H1 (cell line): ENCODE measurements around the gene IGF1. TPM values are rescaled to one million over a fixed set of nuclear protein-coding genes. Genes with fewer than 3 reads are reported as not detected.

Experiments used
- CTCF ChIA-PET: fragments of 300-600 bp; sonication (Branson Sonifier 250); formaldehyde crosslinking; loops from one replicate; lab custom pipeline; 2021; ENCODE audit not compliant: partially characterized antibody; lab: Charles Lee
- POLR2A ChIA-PET: fragments of 300-600 bp; sonication (Branson Sonifier 250); formaldehyde crosslinking; loops from one replicate; lab custom pipeline; 2021; ENCODE audit warnings: inconsistent platforms; ENCODE audit not compliant: partially characterized antibody; lab: Charles Lee
- DNase-seq, 2 experiments: peaks; one replicate each; pipeline versions ENCODE4 v3.0.0 to v3.0.0-alpha.2; 2010 to 2022; ENCODE audit warnings: low spot score in 2 of 2, low read depth in 1 of 2, mixed read lengths in 1 of 2
- FAIRE-seq: peaks from 2 replicates; lab custom pipeline; 2011; peaks lifted over from hg19 to GRCh38; lab: Jason Lieb, UNC
- H2AFZ ChIP-seq: 2 replicates; pipeline ENCODE4 v1.8.1; 2012; ENCODE audit warnings: low read length, inconsistent platforms
- H2AK5ac ChIP-seq: 2 replicates; pipeline ENCODE4 v1.6.1; 2013; ENCODE audit warnings: low read depth, low read length
- H2BK120ac ChIP-seq: replicated peaks from 2 replicates; pipeline ENCODE3; 2013; ENCODE audit warnings: low read depth, low read length, inconsistent platforms
- H2BK12ac ChIP-seq: 2 replicates; pipeline ENCODE4 v1.6.1; 2013; ENCODE audit warnings: low read depth, low read length
- H2BK15ac ChIP-seq: 2 replicates; pipeline ENCODE4 v1.6.1; 2013; ENCODE audit warnings: low read length
- H2BK20ac ChIP-seq: 2 replicates; pipeline ENCODE4 v1.6.1; 2013; ENCODE audit warnings: low read length
- H2BK5ac ChIP-seq: 2 replicates; pipeline ENCODE4 v1.6.1; 2013; ENCODE audit warnings: low read depth, low read length
- H3K14ac ChIP-seq: 2 replicates; pipeline ENCODE4 v1.6.1; 2013; ENCODE audit warnings: inconsistent platforms; ENCODE audit not compliant: insufficient read length
- H3K18ac ChIP-seq: 2 replicates; pipeline ENCODE4 v1.6.1; 2013; ENCODE audit warnings: low read length; ENCODE audit errors: extremely low read depth
- H3K23ac ChIP-seq: 2 replicates; pipeline ENCODE4 v1.6.1; 2013; ENCODE audit warnings: inconsistent platforms; ENCODE audit not compliant: insufficient read length
- H3K23me2 ChIP-seq: 2 replicates; pipeline ENCODE4 v1.6.1; 2013; ENCODE audit warnings: low read depth, low read length
- H3K27ac ChIP-seq: 2 replicates; pipeline ENCODE4 v1.6.1; 2011; ENCODE audit warnings: low read depth, low read length, inconsistent platforms
- H3K27me3 ChIP-seq, 4 experiments: replicated peaks in 1 of 4; 1 replicate in 1 of 4; 2 replicates in 3 of 4; pipeline versions ENCODE4 v1.6.1 to v1.8.1; 2011 to 2013; ENCODE audit warnings: low read length in 3 of 4, mild to moderate bottlenecking in 3 of 4, inconsistent platforms in 2 of 4, mixed read lengths in 2 of 4, moderate library complexity in 1 of 4; ENCODE audit not compliant: control insufficient read depth in 3 of 4, insufficient read depth in 3 of 4; ENCODE audit errors: extremely low read depth in 1 of 4
- H3K36me3 ChIP-seq, 4 experiments: 2 replicates each; pipeline versions ENCODE4 v1.6.1 to v1.8.1; 2011 to 2013; ENCODE audit warnings: mild to moderate bottlenecking in 4 of 4, low read length in 3 of 4, moderate library complexity in 2 of 4, control low read depth in 1 of 4, inconsistent platforms in 1 of 4; ENCODE audit not compliant: insufficient read depth in 4 of 4, control insufficient read depth in 2 of 4
- H3K4ac ChIP-seq: replicated peaks from 2 replicates; pipeline ENCODE3; 2013; ENCODE audit warnings: low read length, low read depth, mixed read lengths, inconsistent platforms; ENCODE audit not compliant: insufficient read length
- H3K4me1 ChIP-seq, 4 experiments: replicated peaks in 1 of 4; 1 replicate in 1 of 4; 2 replicates in 3 of 4; pipeline versions ENCODE4 v1.6.1 to v1.8.1; 2011 to 2013; ENCODE audit warnings: low read length in 3 of 4, inconsistent platforms in 2 of 4, mixed read lengths in 1 of 4; ENCODE audit not compliant: insufficient read depth in 4 of 4, control insufficient read depth in 3 of 4
- H3K4me2 ChIP-seq, 2 experiments: 2 replicates each; pipeline versions ENCODE4 v1.6.1 to v1.8.1; 2011 to 2013; ENCODE audit warnings: low read depth in 2 of 2, low read length in 2 of 2, control low read depth in 1 of 2, inconsistent platforms in 1 of 2, mild to moderate bottlenecking in 1 of 2; ENCODE audit not compliant: insufficient read depth in 1 of 2
- H3K4me3 ChIP-seq, 4 experiments: fragments of 200-600, 300-600 bp in 1 of 4; sonication (generic), shearing (Covaris generic), sonication (Bioruptor Twin) in 1 of 4; 2 replicates each; pipeline versions ENCODE4 v1.5.1 to v1.8.1; 2011 to 2016; ENCODE audit warnings: low read length in 4 of 4, low read depth in 3 of 4, control low read depth in 2 of 4, inconsistent platforms in 2 of 4, mild to moderate bottlenecking in 2 of 4, mixed read lengths in 1 of 4, moderate library complexity in 1 of 4; ENCODE audit not compliant: insufficient read depth in 2 of 4; ENCODE audit errors: extremely low read depth in 1 of 4
- H3K56ac ChIP-seq: replicated peaks from 2 replicates; pipeline ENCODE3; 2013; ENCODE audit warnings: low read depth, mild to moderate bottlenecking, mixed read lengths, low read length, inconsistent platforms; ENCODE audit not compliant: insufficient read length
- H3K79me1 ChIP-seq: 2 replicates; pipeline ENCODE4 v1.6.1; 2013; ENCODE audit warnings: low read depth, low read length, control low read depth
- H3K79me2 ChIP-seq, 2 experiments: 2 replicates each; pipeline versions ENCODE4 v1.6.1 to v1.8.1; 2012 to 2013; ENCODE audit warnings: low read length in 2 of 2, mild to moderate bottlenecking in 2 of 2, inconsistent platforms in 1 of 2; ENCODE audit not compliant: insufficient read depth in 2 of 2, control insufficient read depth in 1 of 2
- H3K9ac ChIP-seq, 4 experiments: replicated peaks in 1 of 4; 1 replicate in 1 of 4; 2 replicates in 3 of 4; pipeline versions ENCODE4 v1.6.1 to v1.8.1; 2011 to 2013; ENCODE audit warnings: low read depth in 3 of 4, low read length in 3 of 4, control low read depth in 2 of 4, mild to moderate bottlenecking in 2 of 4, moderate library complexity in 2 of 4, inconsistent platforms in 1 of 4; ENCODE audit errors: extremely low read depth in 1 of 4
- H3K9me3 ChIP-seq, 2 experiments: 2 replicates each; pipeline versions ENCODE4 v1.6.1 to v1.8.1; 2012 to 2013; ENCODE audit warnings: mild to moderate bottlenecking in 2 of 2, moderate library complexity in 2 of 2, control low read depth in 1 of 2, inconsistent platforms in 1 of 2, low read depth in 1 of 2, low read length in 1 of 2, mixed read lengths in 1 of 2; ENCODE audit not compliant: insufficient read depth in 2 of 2
- H4K20me1 ChIP-seq, 2 experiments: replicated peaks in 1 of 2; 2 replicates each; pipeline versions ENCODE3 to v1.8.1; 2011 to 2013; ENCODE audit warnings: inconsistent platforms in 2 of 2, low read length in 2 of 2, mild to moderate bottlenecking in 1 of 2; ENCODE audit not compliant: insufficient read depth in 2 of 2, control insufficient read depth in 1 of 2
- H4K5ac ChIP-seq: 2 replicates; pipeline ENCODE4 v1.6.1; 2013; ENCODE audit warnings: low read length, low read depth, mixed read lengths, inconsistent platforms; ENCODE audit not compliant: insufficient read length
- H4K8ac ChIP-seq: 2 replicates; pipeline ENCODE4 v1.8.0; 2013; ENCODE audit warnings: mild to moderate bottlenecking, moderate library complexity, low read length, inconsistent platforms; ENCODE audit not compliant: insufficient read depth; ENCODE audit errors: extremely low read depth
- H4K91ac ChIP-seq: replicated peaks from 2 replicates; pipeline ENCODE3; 2013; ENCODE audit warnings: low read length, mixed read lengths, inconsistent platforms; ENCODE audit not compliant: insufficient read length
- ATF3 ChIP-seq: IDR thresholded peaks from 2 replicates; pipeline ENCODE4 v1.6.1; 2011; ENCODE audit warnings: low read depth, mild to moderate bottlenecking, low read length; ENCODE audit not compliant: insufficient read depth
- BRCA1 ChIP-seq: IDR thresholded peaks from 2 replicates; pipeline ENCODE4 v1.6.1; 2012; ENCODE audit warnings: low read depth, low read length, improper control_type of control experiment
- KDM5A ChIP-seq: fragments of 200-600 bp; IDR thresholded peaks from 2 replicates; pipeline ENCODE4 v1.7.1; 2012; ENCODE audit warnings: mild to moderate bottlenecking, low read length, inconsistent platforms, mixed read lengths
- POU5F1 ChIP-seq: IDR thresholded peaks from 2 replicates; pipeline ENCODE4 v1.6.1; 2011; ENCODE audit warnings: low read depth, mild to moderate bottlenecking, low read length, moderate library complexity
- RXRA ChIP-seq: IDR thresholded peaks from 2 replicates; pipeline ENCODE4 v1.6.1; 2011; ENCODE audit warnings: low read depth, mild to moderate bottlenecking, low read length, moderate library complexity; ENCODE audit not compliant: insufficient read depth
- TAF1 ChIP-seq: IDR thresholded peaks from 2 replicates; pipeline ENCODE4 v1.6.1; 2011; ENCODE audit warnings: mild to moderate bottlenecking, low read depth, low read length
- TAF7 ChIP-seq: optimal IDR thresholded peaks from 2 replicates; pipeline ENCODE3; 2011; ENCODE audit warnings: low read depth, mild to moderate bottlenecking, inconsistent platforms, low read length, moderate library complexity, borderline replicate concordance
- WGBS, 2 experiments: shearing (Covaris generic) in 1 of 2; methylation state at CpG; one replicate each; pipeline versions ENCODE4 v1.1.6 to v1.1.7; 2013 to 2015; ENCODE audit warnings: low lambda C conversion rate in 2 of 2, mixed read lengths in 2 of 2, inconsistent platforms in 1 of 2, low coverage in 1 of 2, missing lambda C conversion rate in 1 of 2; ENCODE audit not compliant: insufficient replicate concordance in 2 of 2, insufficient coverage in 1 of 2, insufficient read length in 1 of 2; ENCODE audit errors: extremely low coverage in 1 of 2, missing lambda C conversion rate in 1 of 2; 5-methylcytosine and 5-hydroxymethylcytosine counted together
- polyA plus RNA-seq, 7 experiments: library from polyadenylated mRNA; depleted of rRNA in 3 of 7; stranded (reverse) in 5 of 7; unstranded in 2 of 7; fragments of >200 nt in 5 of 7; fragments of 200-250 nt in 2 of 7; gene quantifications; 1 replicate in 5 of 7; 2 replicates in 1 of 7; 4 replicates in 1 of 7; pipeline versions ENCODE4 v1.2.1 to v1.2.3, GENCODE V29; 2011 to 2013; ENCODE audit warnings: missing spikeins in 2 of 7, mixed read lengths in 2 of 7
- total RNA-seq: library from RNA; stranded (reverse); fragmentation: NEBNext Ultra II Directional; extraction: Animal tissue kit (Norgen Biotek cat#: 25700); gene quantifications from 2 replicates; pipeline ENCODE4 v1.2.1, GENCODE V29; 2021
- TF ChIP-seq, protein P1 (sequence below): IDR thresholded peaks from 2 replicates; pipeline ENCODE4 v1.6.1; 2012; ENCODE audit warnings: inconsistent platforms
- TF ChIP-seq, protein P2 (sequence below): IDR thresholded peaks from 2 replicates; pipeline ENCODE4 v1.6.1; 2012; ENCODE audit warnings: low read length, inconsistent platforms

Gene IGF1
- total and polyA plus RNA-seq, 2 of the 8 experiments (the other 6 are each of a cell fraction or from before 2014, with no cell fraction given): not detected

DNA sequence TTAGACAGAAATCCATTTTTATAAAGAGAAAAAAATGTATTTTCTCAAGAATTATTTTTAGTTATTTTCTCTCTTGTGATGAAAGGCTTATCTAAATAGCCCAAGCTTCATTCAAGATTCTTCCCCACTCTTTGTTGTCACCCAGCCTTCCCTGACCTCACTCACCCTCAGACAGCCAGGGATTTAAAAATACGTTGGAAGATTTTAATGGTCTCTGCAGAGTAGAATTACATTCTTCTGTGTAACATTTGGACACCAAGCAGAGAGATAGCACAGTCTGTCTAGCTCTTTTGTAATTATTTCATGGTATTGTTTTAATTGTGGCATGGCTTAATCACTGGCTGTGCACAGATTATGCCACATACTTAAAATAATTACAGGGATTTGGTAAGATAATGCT lies 130.3 kb downstream of the IGF1 start:
- no peak overlapping the region for H4K91ac ChIP-seq
- POLR2A ChIA-PET: no interaction called here
- no peak overlapping the region for H3K23ac ChIP-seq
- FAIRE-seq (no peak), DNase-seq (no peak)
- no peaks in the 10 kb centered on the region for H3K79me1 ChIP-seq
- H3K4me2 ChIP-seq: no peak overlapping the region
- no peaks in the 10 kb centered on the region for H3K4me1 ChIP-seq
- no peak overlapping the region for H3K18ac ChIP-seq
- H2BK15ac ChIP-seq: no peak overlapping the region
- no peak overlapping the region for H4K5ac ChIP-seq
- no peaks in the 10 kb centered on the region for H3K27me3 ChIP-seq
- no peak overlapping the region for H2BK5ac ChIP-seq
- no peak overlapping the region for H3K56ac ChIP-seq
- H3K27ac ChIP-seq: no peak overlapping the region
- no peak overlapping the region for H2BK20ac ChIP-seq
- H2AK5ac ChIP-seq: no peak overlapping the region
- H3K79me2 ChIP-seq: no peaks in the 10 kb centered on the region
- H2BK120ac ChIP-seq: no peak overlapping the region
- no peaks in the 10 kb centered on the region for H3K23me2 ChIP-seq
- CTCF ChIA-PET: no interaction called here
- H2AFZ ChIP-seq: no peak overlapping the region
- no peaks in the 10 kb centered on the region for H4K20me1 ChIP-seq
- whole genome bisulfite sequencing, 2 experiments: 91% methylated on average over 1 of the region's 1 CpG; no CpG with 5 or more reads in 1 of the 2 experiments
- no peak overlapping the region for H3K9ac ChIP-seq
- no peak overlapping the region for H2BK12ac ChIP-seq
- H3K36me3 ChIP-seq: no peaks in the 10 kb centered on the region; a peak in 1 of 8 replicates
- H3K4me3 ChIP-seq: no peak overlapping the region
- no peak overlapping the region for H3K14ac ChIP-seq
- H3K4ac ChIP-seq: no peak overlapping the region
- H4K8ac ChIP-seq: no peak overlapping the region
- peaks cover 14 to 16% of the 10 kb centered on the region in 2 experiments; a peak in 3 of 4 replicates for H3K9me3 ChIP-seq
- TF ChIP-seq RXRA (no peak), TAF1 (no peak), BRCA1 (no peak), TAF7 (no peak), POU5F1 (no peak), KDM5A (no peak), ATF3 (no peak)
- TF ChIP-seq, protein P1, sequence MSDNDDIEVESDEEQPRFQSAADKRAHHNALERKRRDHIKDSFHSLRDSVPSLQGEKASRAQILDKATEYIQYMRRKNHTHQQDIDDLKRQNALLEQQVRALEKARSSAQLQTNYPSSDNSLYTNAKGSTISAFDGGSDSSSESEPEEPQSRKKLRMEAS: no peak
- TF ChIP-seq, protein P2, sequence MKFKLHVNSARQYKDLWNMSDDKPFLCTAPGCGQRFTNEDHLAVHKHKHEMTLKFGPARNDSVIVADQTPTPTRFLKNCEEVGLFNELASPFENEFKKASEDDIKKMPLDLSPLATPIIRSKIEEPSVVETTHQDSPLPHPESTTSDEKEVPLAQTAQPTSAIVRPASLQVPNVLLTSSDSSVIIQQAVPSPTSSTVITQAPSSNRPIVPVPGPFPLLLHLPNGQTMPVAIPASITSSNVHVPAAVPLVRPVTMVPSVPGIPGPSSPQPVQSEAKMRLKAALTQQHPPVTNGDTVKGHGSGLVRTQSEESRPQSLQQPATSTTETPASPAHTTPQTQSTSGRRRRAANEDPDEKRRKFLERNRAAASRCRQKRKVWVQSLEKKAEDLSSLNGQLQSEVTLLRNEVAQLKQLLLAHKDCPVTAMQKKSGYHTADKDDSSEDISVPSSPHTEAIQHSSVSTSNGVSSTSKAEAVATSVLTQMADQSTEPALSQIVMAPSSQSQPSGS: no peak
